ENCODE measurements around the gene COL4A4. TPM values are rescaled to one million over a fixed set of nuclear protein-coding genes. Genes with fewer than 3 reads are reported as not detected.

The COL4A4 gene
- total RNA-seq, 4 donors from 2014 or later = 1.7 to 11.5 (median 2.8) TPM

DNA sequence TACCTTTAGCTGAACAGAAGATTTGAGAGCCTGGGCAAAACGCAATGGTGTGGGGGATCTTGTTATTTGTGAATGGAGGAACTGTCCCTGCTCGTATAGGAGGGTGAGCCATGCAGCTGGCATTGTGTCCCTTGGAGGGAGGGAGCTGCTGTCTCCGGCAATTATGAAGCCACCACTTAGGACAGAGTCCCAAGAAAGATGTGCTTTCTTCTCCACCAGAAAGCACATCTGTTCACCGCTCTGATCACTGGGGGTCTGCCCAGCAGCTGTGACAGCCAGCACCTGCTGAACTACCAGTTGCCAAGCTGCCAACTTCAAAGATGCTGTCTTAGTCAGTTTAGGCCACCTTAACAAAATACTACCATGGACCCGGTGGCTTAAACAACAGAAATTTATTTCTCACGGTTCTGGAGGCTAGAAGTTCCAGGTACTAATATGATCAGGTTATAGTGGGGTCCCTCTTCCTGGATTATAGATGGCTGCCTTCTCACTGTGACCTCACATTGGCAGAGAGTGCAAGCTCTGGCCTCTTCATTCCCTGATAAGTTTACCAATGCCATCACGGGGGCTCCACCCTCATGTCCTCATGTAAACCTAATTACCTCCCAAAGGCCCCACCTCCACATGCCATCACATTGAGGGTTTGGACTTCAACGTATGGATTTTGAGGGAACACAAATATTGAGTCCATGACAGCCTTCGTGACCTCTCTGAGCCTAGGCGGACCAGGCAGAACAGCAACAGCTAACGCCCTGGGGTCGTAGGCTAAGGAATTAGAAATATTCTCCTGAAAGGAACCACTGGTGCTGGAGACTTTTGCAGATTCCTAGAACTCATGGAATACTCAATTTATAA, 179.9 kb downstream of the COL4A4 start:
- TF ChIP-seq, protein P1, sequence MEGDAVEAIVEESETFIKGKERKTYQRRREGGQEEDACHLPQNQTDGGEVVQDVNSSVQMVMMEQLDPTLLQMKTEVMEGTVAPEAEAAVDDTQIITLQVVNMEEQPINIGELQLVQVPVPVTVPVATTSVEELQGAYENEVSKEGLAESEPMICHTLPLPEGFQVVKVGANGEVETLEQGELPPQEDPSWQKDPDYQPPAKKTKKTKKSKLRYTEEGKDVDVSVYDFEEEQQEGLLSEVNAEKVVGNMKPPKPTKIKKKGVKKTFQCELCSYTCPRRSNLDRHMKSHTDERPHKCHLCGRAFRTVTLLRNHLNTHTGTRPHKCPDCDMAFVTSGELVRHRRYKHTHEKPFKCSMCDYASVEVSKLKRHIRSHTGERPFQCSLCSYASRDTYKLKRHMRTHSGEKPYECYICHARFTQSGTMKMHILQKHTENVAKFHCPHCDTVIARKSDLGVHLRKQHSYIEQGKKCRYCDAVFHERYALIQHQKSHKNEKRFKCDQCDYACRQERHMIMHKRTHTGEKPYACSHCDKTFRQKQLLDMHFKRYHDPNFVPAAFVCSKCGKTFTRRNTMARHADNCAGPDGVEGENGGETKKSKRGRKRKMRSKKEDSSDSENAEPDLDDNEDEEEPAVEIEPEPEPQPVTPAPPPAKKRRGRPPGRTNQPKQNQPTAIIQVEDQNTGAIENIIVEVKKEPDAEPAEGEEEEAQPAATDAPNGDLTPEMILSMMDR (IDR thresholded peaks at IDR 0.05; ENCODE audit: low read depth) = no peak

DNA sequence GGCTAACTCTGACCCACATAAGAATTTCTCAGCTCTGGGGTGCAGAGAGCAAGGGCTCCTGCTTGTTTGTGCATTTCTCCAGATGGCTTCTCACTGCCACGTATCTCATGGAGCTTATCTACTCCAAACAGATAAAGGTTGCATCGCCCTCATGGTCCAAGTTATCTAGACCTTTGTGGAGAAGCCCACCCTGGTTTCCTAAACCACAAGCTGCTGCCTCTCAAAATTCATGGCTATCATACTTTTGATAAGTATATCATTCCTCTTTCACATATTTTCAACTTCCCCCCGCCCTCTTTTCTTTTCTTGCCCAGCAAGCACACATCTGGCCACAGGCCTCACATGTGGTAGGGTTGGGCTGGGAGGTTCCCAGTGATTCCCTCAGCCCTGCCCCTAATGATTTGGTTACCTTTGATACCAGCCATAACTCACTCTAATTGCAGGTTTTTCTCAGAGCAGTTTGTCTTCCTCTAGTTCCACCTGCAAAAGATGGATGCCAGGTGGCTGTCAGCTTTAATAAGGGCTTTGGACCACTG, 182.1 kb downstream of the COL4A4 start:
- TF ChIP-seq, protein P1 (IDR thresholded peaks at IDR 0.05; ENCODE audit: low read depth) = no peak

DNA sequence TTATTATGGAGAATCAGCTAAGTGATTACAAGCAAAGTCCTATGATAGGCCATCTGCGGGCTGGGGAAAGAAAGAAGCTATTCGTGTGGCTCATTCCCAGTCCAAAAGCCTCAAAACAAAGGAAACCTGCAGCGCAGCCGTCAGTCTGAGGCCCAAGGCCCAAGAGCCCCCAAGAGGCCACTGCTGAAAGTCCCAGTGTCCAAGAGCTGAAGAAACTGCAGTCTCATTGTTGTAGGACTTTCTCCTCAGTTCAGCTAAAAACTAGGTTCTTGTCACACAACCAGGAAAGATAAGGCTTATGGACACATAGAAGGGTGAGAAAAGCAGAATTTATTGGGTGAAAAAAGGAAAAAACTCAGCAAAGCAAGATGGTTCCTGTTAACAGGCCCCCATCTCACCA, 185.0 kb downstream of the COL4A4 start:
- TF ChIP-seq, protein P1 (IDR thresholded peaks at IDR 0.05; ENCODE audit: low read depth) = no peak

DNA sequence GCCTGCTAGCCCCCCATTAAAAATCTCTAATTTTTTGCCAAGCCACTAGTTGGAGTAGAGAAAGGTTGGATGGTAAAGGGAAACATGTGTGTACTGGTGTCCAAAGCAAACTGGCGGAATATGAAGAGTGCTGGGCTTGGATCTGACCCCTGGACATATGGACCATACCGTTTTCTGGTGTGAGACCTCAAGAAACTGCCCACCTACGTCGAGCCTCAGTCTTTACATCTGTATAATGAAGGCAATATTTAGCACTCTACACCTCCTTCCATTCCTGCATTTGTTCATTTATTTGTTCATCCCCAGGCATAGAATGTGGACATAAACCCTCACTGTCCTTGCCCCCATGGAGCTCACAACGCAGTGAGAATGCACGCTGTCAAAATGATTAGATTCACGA, 185.7 kb downstream of the COL4A4 start:
- TF ChIP-seq, protein P1 (IDR thresholded peaks at IDR 0.05; ENCODE audit: low read depth) = no peak

DNA sequence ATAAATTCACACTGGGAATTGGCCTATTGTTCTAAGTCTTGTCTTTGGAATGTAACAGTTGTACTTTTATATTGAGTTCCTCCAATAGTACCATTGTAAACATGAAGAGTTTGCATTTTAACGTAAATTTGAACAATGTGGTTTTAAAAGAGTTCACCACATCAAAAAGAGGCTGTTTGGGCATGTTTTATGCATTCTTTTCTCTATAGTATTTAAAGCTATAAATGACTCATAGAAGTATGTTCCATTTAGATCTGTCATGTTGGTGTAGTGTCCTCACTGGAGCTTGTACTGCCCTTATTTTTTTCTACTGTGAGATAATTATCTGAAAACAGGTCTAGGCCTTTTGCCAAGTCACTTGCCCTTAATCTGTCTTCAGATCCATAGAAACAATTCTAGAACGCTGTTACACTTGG, 186.2 kb downstream of the COL4A4 start:
- TF ChIP-seq, protein P1 (IDR thresholded peaks at IDR 0.05; ENCODE audit: low read depth) = no peak

DNA sequence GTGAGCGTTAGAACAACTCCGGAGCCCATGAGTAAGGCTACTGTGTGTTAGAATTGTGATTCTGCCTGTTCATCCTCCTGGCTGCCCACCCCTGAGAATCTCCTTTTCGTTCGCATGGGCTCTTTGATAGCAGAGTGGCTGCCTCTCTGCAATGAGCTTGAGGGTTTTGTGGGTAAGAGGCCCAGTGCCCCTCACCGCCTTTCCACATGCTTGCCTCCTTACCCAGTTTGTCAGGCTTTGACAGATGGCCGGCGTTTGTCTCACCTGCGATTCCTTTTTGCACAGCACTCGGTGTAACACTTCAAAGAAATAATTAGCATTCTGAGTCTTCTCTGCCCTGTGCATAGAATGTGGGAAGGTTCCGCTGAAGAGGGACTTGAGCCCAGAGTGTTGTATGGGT, 190.2 kb downstream of the COL4A4 start:
- TF ChIP-seq, protein P1 (IDR thresholded peaks at IDR 0.05; ENCODE audit: low read depth) = no peak

DNA sequence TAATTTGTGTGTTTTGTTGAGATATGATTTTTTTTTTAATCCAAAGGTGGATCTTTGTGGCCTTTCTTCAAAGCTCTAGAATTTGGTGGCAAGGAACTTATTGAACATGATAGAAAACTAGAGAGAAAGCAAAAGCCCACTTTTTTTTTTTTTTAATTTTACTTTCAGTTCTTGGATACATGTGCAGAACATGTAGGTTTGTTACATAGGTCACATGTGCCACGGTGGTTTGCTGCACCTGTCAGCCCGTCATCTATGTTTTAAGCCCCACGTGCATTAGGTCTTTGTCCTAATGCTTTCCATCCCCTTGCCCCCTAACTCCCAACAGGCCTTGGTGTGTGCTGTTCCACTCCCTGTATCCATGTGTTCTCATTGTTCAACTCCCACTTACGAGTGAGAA, 192.2 kb downstream of the COL4A4 start:
- TF ChIP-seq, protein P1 (IDR thresholded peaks at IDR 0.05; ENCODE audit: low read depth) = no peak
